WTC11 (cell line): ENCODE measurements around the gene NINJ2. TPM values are rescaled to one million over a fixed set of nuclear protein-coding genes. Genes with fewer than 3 reads are reported as not detected.

Source experiments
- ATAC-seq: fragments of 200-7000 bp; cut with Tn5 transposase; 2 replicates; pipeline ENCODE4 v1.10.0; 2021; ENCODE audit warnings: mild to moderate bottlenecking, moderate library complexity
- CTCF ChIA-PET: fragments of 300-600 bp; sonication (Branson Sonifier 250); formaldehyde crosslinking; loops from one replicate; lab custom pipeline; 2021; ENCODE audit warnings: antibody characterized with exemption; lab: Charles Lee
- POLR2A ChIA-PET: fragments of 350-600 bp; sonication (Branson Sonifier 250); formaldehyde crosslinking; loops from one replicate; lab custom pipeline; 2021; ENCODE audit warnings: antibody characterized with exemption; lab: Charles Lee
- DNase-seq: peaks from one replicate; pipeline ENCODE4 v3.0.0; 2021; ENCODE audit warnings: low spot score
- H3K27ac Mint-ChIP-seq: 2 replicates; pipeline ENCODE4 v1.8.0; 2021; ENCODE audit warnings: mixed read lengths
- H3K27me3 Mint-ChIP-seq: 2 replicates; pipeline ENCODE4 v1.8.0; 2021; ENCODE audit warnings: low read depth, mild to moderate bottlenecking, moderate library complexity, mixed read lengths
- H3K36me3 Mint-ChIP-seq: 2 replicates; pipeline ENCODE4 v1.8.0; 2021; ENCODE audit warnings: mixed read lengths
- H3K4me1 Mint-ChIP-seq: 2 replicates; pipeline ENCODE4 v1.8.0; 2022; ENCODE audit warnings: mixed read lengths
- H3K4me3 Mint-ChIP-seq: 2 replicates; pipeline ENCODE4 v1.8.0; 2021; ENCODE audit warnings: mild to moderate bottlenecking, moderate library complexity, mixed read lengths
- H3K9me3 Mint-ChIP-seq: 2 replicates; pipeline ENCODE4 v1.8.0; 2021; ENCODE audit warnings: mixed read lengths
- ATF2 ChIP-seq: sonication (generic); formaldehyde crosslinking; IDR thresholded peaks from 2 replicates; pipeline ENCODE4 v1.8.1; 2022; ENCODE audit warnings: low read depth, missing genetic modification reagents, borderline replicate concordance
- ATF3 ChIP-seq: sonication (generic); formaldehyde crosslinking; conservative IDR thresholded peaks from 2 replicates; pipeline ENCODE4 v1.8.1; 2022; ENCODE audit warnings: mild to moderate bottlenecking, missing genetic modification reagents
- ATF6 ChIP-seq: sonication (generic); formaldehyde crosslinking; IDR thresholded peaks from 2 replicates; pipeline ENCODE4 v1.8.1; 2023; ENCODE audit warnings: mild to moderate bottlenecking, missing genetic modification reagents
- E2F1 ChIP-seq: sonication (generic); formaldehyde crosslinking; IDR thresholded peaks from 2 replicates; pipeline ENCODE4 v1.8.0; 2022; ENCODE audit warnings: mild to moderate bottlenecking, missing genetic modification reagents
- ETV6 ChIP-seq: sonication (generic); formaldehyde crosslinking; IDR thresholded peaks from 2 replicates; pipeline ENCODE4 v1.8.1; 2022; ENCODE audit warnings: mild to moderate bottlenecking, missing genetic modification reagents
- FOXJ3 ChIP-seq: sonication (generic); formaldehyde crosslinking; IDR thresholded peaks from 2 replicates; pipeline ENCODE4 v1.9.0; 2021; ENCODE audit warnings: missing genetic modification reagents, mild to moderate bottlenecking, borderline replicate concordance
- HMGA2 ChIP-seq: fragments of 250-450 bp; sonication (Bioruptor Pico); IDR thresholded peaks from 2 replicates; pipeline ENCODE4 v1.4.0; 2021; ENCODE audit warnings: mild to moderate bottlenecking, moderate library complexity
- HMGXB4 ChIP-seq: sonication (generic); formaldehyde crosslinking; IDR thresholded peaks from 2 replicates; pipeline ENCODE4 v1.8.1; 2023; ENCODE audit warnings: mild to moderate bottlenecking, moderate library complexity, missing genetic modification reagents
- JUN ChIP-seq: sonication (generic); formaldehyde crosslinking; IDR thresholded peaks from 2 replicates; pipeline ENCODE4 v1.8.0; 2023; ENCODE audit warnings: mild to moderate bottlenecking, missing genetic modification reagents
- NR2C2 ChIP-seq: sonication (generic); formaldehyde crosslinking; IDR thresholded peaks from 2 replicates; pipeline ENCODE4 v1.8.0; 2022; ENCODE audit warnings: mild to moderate bottlenecking, missing genetic modification reagents
- PRDM15 ChIP-seq: sonication (generic); formaldehyde crosslinking; IDR thresholded peaks from 2 replicates; pipeline ENCODE4 v1.8.0; 2022; ENCODE audit warnings: missing genetic modification reagents
- RELA ChIP-seq: sonication (generic); formaldehyde crosslinking; IDR thresholded peaks from 2 replicates; pipeline ENCODE4 v1.8.1; 2022; ENCODE audit warnings: missing genetic modification reagents, mild to moderate bottlenecking, borderline replicate concordance
- SMAD3 ChIP-seq: sonication (generic); formaldehyde crosslinking; IDR thresholded peaks from 2 replicates; pipeline ENCODE4 v1.8.0; 2022; ENCODE audit warnings: missing genetic modification reagents, mild to moderate bottlenecking, borderline replicate concordance
- TEAD4 ChIP-seq: sonication (generic); formaldehyde crosslinking; IDR thresholded peaks from 2 replicates; pipeline ENCODE4 v1.8.0; 2022; ENCODE audit warnings: mild to moderate bottlenecking, missing genetic modification reagents
- USF2 ChIP-seq: sonication (generic); formaldehyde crosslinking; IDR thresholded peaks from 2 replicates; pipeline ENCODE4 v1.8.1; 2023; ENCODE audit warnings: mild to moderate bottlenecking, missing genetic modification reagents, moderate library complexity
- ZNF219 ChIP-seq: sonication (generic); formaldehyde crosslinking; IDR thresholded peaks from 2 replicates; pipeline ENCODE4 v1.8.0; 2023; ENCODE audit warnings: missing genetic modification reagents, mild to moderate bottlenecking, borderline replicate concordance
- ZNF317 ChIP-seq: sonication (generic); formaldehyde crosslinking; IDR thresholded peaks from 2 replicates; pipeline ENCODE4 v1.8.1; 2023; ENCODE audit warnings: low read depth, mild to moderate bottlenecking, moderate library complexity, missing genetic modification reagents, borderline replicate concordance
- ZNF396 ChIP-seq: fragments of 250-450 bp; sonication (Bioruptor Pico); IDR thresholded peaks from 2 replicates; pipeline ENCODE4 v1.8.0; 2021; ENCODE audit warnings: mild to moderate bottlenecking, moderate library complexity, borderline replicate concordance
- ZSCAN18 ChIP-seq: fragments of 250-450 bp; sonication (Bioruptor Pico); IDR thresholded peaks from 2 replicates; pipeline ENCODE4 v2.1.2; 2022; ENCODE audit warnings: mild to moderate bottlenecking, moderate library complexity
- total RNA-seq: library from RNA; stranded (reverse); gene quantifications from 3 replicates; pipeline ENCODE4 v1.2.3, GENCODE V29; 2021

Gene NINJ2
- total RNA-seq, 1 experiment from 2014 or later = 0.42 TPM

- ATAC-seq = no peak
- CTCF ChIA-PET = interaction anchor here (1.0 to 1.5 kb wide), 2 partner anchors 13 to 123 kb away, joined by 3 to 6 read pairs; no protein-coding TSS in a partner anchor
Observed at GRCh38 chr12:627285-627684, 36.0 kb downstream of the NINJ2 start.

More at GRCh38 chr12:627285-627684, 36.0 kb downstream of the NINJ2 start:
- Mint-ChIP-seq H3K9me3 (no peaks in the 10 kb centered on the region), H3K36me3 (no peaks in the 10 kb centered on the region), H3K27ac (no peak overlapping the region), H3K27me3 (no peaks in the 10 kb centered on the region), H3K4me3 (no peak overlapping the region)
- TF ChIP-seq ETV6 = no peak
- TF ChIP-seq SMAD3 (CRISPR knock-in tag) = no peak
- no peak for TF ChIP-seq HMGA2 (CRISPR knock-in tag)
- TF ChIP-seq ZSCAN18 = no peak
- no peak for TF ChIP-seq ATF2 (CRISPR knock-in tag)
- TF ChIP-seq HMGXB4 (CRISPR knock-in tag) = no peak
- TF ChIP-seq ZNF219 (CRISPR knock-in tag) = no peak
- TF ChIP-seq NR2C2 (CRISPR knock-in tag) = no peak
- no peak for TF ChIP-seq PRDM15
- TF ChIP-seq JUN (CRISPR knock-in tag) = no peak
- TF ChIP-seq ATF3 (CRISPR knock-in tag) = no peak
- TF ChIP-seq TEAD4 = no peak
- no peak for TF ChIP-seq RELA (CRISPR knock-in tag)
- no peak for TF ChIP-seq USF2
- no peak for TF ChIP-seq ZNF396 (CRISPR knock-in tag)
- no peak for TF ChIP-seq ATF6 (CRISPR knock-in tag)
- TF ChIP-seq ZNF317 (CRISPR knock-in tag) = no peak
- no peak for TF ChIP-seq E2F1 (CRISPR knock-in tag)
- TF ChIP-seq FOXJ3 (CRISPR knock-in tag) = no peak
- TF ChIP-seq, all 79 proteins: peak for 0
- H3K4me1 Mint-ChIP-seq = peaks cover 58% of the 10 kb centered on the region
- POLR2A ChIA-PET = no interaction called here
- no peak for DNase-seq
